SU-DHL-6 (cell line): Measurements from ENCODE around the gene PARD6G.

Source experiments
- H2AFZ ChIP-seq: fragments of 200-600 bp; sonication (generic); 2 replicates; pipeline ENCODE4 v1.6.1; 2014; ENCODE audit warnings: low read depth, mild to moderate bottlenecking, moderate library complexity, mixed read lengths, antibody characterized with exemption, low read length; ENCODE audit not compliant: severe bottlenecking
- H3F3A ChIP-seq: fragments of 200-600 bp; shearing (Covaris generic); 2 replicates; pipeline ENCODE4 v1.6.0; 2016; ENCODE audit warnings: antibody characterized with exemption, mild to moderate bottlenecking; ENCODE audit not compliant: insufficient read depth
- H3K27ac ChIP-seq: fragments of 200-600 bp; sonication (generic); 2 replicates; pipeline ENCODE4 v1.5.1; 2016; ENCODE audit warnings: low read depth, mild to moderate bottlenecking, low read length, moderate library complexity, mixed read lengths
- H3K27me3 ChIP-seq: fragments of 200-600 bp; sonication (generic), shearing (Covaris generic); 2 replicates; pipeline ENCODE4 v1.6.0; 2014; ENCODE audit warnings: mild to moderate bottlenecking, low read length
- H3K36me3 ChIP-seq: fragments of 200-600 bp; sonication (generic); 2 replicates; pipeline ENCODE4 v1.6.1; 2014; ENCODE audit warnings: mild to moderate bottlenecking, low read length, mixed read lengths
- H3K4me2 ChIP-seq: fragments of 300-600, 200-600 bp; shearing (Covaris generic), sonication (generic); 2 replicates; pipeline ENCODE4 v1.6.0; 2014; ENCODE audit warnings: low read length, low read depth, mild to moderate bottlenecking; ENCODE audit not compliant: poor library complexity, severe bottlenecking
- H3K4me3 ChIP-seq: fragments of 200-600 bp; sonication (generic); 2 replicates; pipeline ENCODE4 v1.5.1; 2014; ENCODE audit warnings: antibody characterized with exemption, low read length, mild to moderate bottlenecking, mixed read lengths; ENCODE audit not compliant: insufficient read depth, poor library complexity, severe bottlenecking
- H3K79me2 ChIP-seq: fragments of 200-600 bp; sonication (generic); 2 replicates; pipeline ENCODE4 v1.6.1; 2014; ENCODE audit warnings: mild to moderate bottlenecking, low read length, moderate library complexity; ENCODE audit not compliant: insufficient read depth
- H3K9ac ChIP-seq: fragments of 200-600 bp; sonication (generic); 2 replicates; pipeline ENCODE4 v1.7.0; 2014; ENCODE audit warnings: mild to moderate bottlenecking, low read length
- H3K9me2 ChIP-seq: fragments of 200-600 bp; sonication (generic); replicated peaks from 2 replicates; pipeline ENCODE4 v1.6.1; 2014; ENCODE audit warnings: low read length; ENCODE audit not compliant: insufficient read depth
- H3K9me3 ChIP-seq: fragments of 200-600 bp; sonication (generic); 2 replicates; pipeline ENCODE4 v1.6.1; 2014; ENCODE audit warnings: low read length, mixed read lengths; ENCODE audit not compliant: insufficient read depth
- H4K20me1 ChIP-seq: fragments of 200-600 bp; sonication (generic); 2 replicates; pipeline ENCODE4 v1.6.1; 2014; ENCODE audit warnings: low read depth, mild to moderate bottlenecking, antibody characterized with exemption, low read length, moderate library complexity, mixed read lengths
- CTCF ChIP-seq: fragments of 200-600 bp; sonication (generic); IDR thresholded peaks from one replicate; pipeline ENCODE4 v1.5.1; 2017; ENCODE audit warnings: antibody characterized with exemption, mild to moderate bottlenecking, low read length, moderate library complexity; ENCODE audit not compliant: insufficient read depth, poor library complexity, severe bottlenecking
- EZH2phosphoT487 ChIP-seq: fragments of 200-600 bp; sonication (generic), shearing (Covaris generic); conservative IDR thresholded peaks from 2 replicates; pipeline ENCODE4 v1.6.1; 2018; ENCODE audit warnings: mild to moderate bottlenecking, antibody characterized with exemption, low read length, moderate library complexity, mixed read lengths

The PARD6G gene

GRCh38 chr18:80208620-80209019 lies 38.7 kb downstream of the PARD6G start:
- Histone ChIP-seq H4K20me1 (no peaks in the 10 kb centered on the region; the same call in 1 of the 2 replicates), H3K4me2 (no peak overlapping the region), H3K9me2 (no peaks in the 10 kb centered on the region), H3K79me2 (no peaks in the 10 kb centered on the region), H3K36me3 (no peaks in the 10 kb centered on the region), H3K27ac (no peak overlapping the region), H2AFZ (no peak overlapping the region), H3K9ac (no peak overlapping the region), H3K4me3 (no peak overlapping the region), H3K27me3 (no peaks in the 10 kb centered on the region; the same call in 1 of the 2 replicates), H3F3A (no peaks in the 10 kb centered on the region), H3K9me3 (no peaks in the 10 kb centered on the region)
- TF ChIP-seq CTCF (no peak), EZH2phosphoT487 (no peak)

DNA sequence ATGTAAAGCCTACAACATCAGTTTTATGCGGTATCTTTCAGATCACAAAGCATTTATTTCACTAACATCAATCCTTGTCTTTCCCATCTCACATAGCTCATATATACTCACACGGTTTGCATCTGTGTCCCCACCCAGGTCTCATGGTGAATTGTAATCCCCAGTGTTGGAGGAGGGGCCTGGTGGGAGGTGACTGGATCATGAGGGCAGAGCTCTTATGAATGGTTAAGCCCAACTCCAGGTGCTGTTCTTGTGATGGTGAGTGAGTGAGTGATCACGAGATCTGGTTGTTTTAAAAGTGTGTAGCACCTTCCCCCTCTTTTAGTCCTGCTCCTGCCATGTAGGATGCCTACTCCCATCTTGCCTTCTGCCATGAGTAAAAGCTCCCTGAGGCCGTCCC lies 42.0 kb downstream of the PARD6G start:
- no peak overlapping the region for H2AFZ ChIP-seq
- H3F3A ChIP-seq, result no peaks in the 10 kb centered on the region
- no peaks in the 10 kb centered on the region for H3K36me3 ChIP-seq
- H3K27me3 ChIP-seq, result no peaks in the 10 kb centered on the region
- no peak overlapping the region for H3K27ac ChIP-seq
- H3K79me2 ChIP-seq, result no peaks in the 10 kb centered on the region
- no peak overlapping the region for H3K4me2 ChIP-seq
- H3K9ac ChIP-seq, result no peak overlapping the region
- H4K20me1 ChIP-seq, result no peaks in the 10 kb centered on the region; the same call in 1 of the 2 replicates
- H3K9me2 ChIP-seq, result no peaks in the 10 kb centered on the region
- H3K4me3 ChIP-seq, result no peak overlapping the region
- no peaks in the 10 kb centered on the region for H3K9me3 ChIP-seq
- TF ChIP-seq EZH2phosphoT487 (no peak), CTCF (no peak)

DNA sequence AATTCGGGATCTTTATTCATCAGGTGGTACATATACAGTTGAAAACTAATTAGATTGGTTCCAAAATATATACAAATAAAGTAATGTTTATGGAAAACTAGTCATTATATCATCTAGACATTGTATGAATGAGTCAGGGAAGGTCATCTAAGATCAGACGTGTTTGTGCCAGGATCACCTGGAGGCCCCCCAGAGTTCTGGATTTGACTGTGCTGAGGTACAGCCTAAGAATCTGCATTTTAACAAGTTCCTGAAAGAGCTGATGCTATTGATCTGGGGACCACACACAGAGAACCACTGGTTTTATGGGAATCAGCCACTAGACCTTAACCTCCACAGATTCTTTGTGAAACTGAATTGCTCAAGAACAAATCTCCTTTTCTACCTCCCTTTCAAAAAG lies 43.2 kb downstream of the PARD6G start:
- Histone ChIP-seq H4K20me1 (no peaks in the 10 kb centered on the region; the same call in 1 of the 2 replicates), H3K9me2 (no peaks in the 10 kb centered on the region), H3F3A (no peaks in the 10 kb centered on the region), H3K4me3 (no peak overlapping the region), H3K4me2 (no peak overlapping the region), H3K9ac (no peak overlapping the region), H3K79me2 (no peaks in the 10 kb centered on the region), H3K9me3 (no peaks in the 10 kb centered on the region), H3K27ac (no peak overlapping the region), H3K36me3 (no peaks in the 10 kb centered on the region), H2AFZ (no peak overlapping the region), H3K27me3 (no peaks in the 10 kb centered on the region)
- TF ChIP-seq EZH2phosphoT487 (no peak), CTCF (no peak)
